GM18517 (cell line): ENCODE data around the gene LMAN1L.
"Not testable (repeated sequence)": the region's sequence is repeated elsewhere in the genome, so short reads cannot be mapped to it uniquely, and the experiment has no call there.

Experiments used
- ATAC-seq: cut with Tn5 transposase; IDR thresholded peaks from one replicate; pipeline ENCODE4 v1.9.1; 2021; ENCODE audit warnings: mild to moderate bottlenecking, moderate library complexity; ENCODE audit not compliant: unreplicated experiment

LMAN1L gene

DNA sequence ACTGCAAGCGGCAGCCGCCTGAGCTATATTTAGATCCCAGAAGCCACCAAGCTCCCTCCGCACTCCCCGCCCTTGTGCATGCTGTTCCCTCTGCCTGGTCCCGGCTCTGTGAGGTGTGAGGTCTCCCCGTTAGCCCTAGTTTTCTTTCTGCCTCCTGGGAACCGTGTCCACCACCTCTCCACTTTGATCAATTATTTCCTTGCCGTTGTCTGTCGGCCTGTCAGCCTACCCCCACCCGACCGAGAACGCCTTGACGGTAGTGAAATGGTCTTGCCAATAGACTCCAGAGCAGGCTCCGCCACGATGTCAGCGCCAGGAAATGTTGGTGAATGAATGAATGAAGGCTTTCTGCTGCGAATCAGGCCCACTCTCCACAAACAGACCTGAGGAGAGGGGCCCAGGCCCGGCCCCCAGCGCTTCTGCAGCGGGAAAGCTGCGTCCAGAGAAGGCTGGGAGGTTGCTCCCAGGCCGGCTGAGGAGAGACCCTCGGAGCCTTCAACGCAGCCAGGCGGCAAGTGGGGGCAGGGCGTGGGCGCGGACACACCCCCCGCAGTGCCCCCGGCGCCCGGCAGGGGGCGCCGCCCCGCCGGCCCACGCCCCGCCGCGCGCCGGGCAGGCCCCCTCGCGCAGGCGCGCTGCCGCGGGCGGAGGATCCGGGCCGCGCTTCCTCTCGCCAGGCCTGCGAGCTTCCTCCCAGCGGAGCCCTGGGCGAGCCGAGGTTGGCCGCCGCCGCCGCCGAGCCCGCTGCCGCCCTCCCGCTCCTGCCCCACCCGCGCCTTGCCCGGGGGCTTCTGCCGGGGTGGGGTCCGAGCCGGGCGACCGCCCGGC lies 31.0 kb upstream of the LMAN1L start, which contains the start of gene CSK:
Gene CSK, plus strand, starts transcription at position 650 of the 828 bp plus-strand sequence. CDS start 16,218 bp downstream, outside the sequence.
- no peak for ATAC-seq

DNA sequence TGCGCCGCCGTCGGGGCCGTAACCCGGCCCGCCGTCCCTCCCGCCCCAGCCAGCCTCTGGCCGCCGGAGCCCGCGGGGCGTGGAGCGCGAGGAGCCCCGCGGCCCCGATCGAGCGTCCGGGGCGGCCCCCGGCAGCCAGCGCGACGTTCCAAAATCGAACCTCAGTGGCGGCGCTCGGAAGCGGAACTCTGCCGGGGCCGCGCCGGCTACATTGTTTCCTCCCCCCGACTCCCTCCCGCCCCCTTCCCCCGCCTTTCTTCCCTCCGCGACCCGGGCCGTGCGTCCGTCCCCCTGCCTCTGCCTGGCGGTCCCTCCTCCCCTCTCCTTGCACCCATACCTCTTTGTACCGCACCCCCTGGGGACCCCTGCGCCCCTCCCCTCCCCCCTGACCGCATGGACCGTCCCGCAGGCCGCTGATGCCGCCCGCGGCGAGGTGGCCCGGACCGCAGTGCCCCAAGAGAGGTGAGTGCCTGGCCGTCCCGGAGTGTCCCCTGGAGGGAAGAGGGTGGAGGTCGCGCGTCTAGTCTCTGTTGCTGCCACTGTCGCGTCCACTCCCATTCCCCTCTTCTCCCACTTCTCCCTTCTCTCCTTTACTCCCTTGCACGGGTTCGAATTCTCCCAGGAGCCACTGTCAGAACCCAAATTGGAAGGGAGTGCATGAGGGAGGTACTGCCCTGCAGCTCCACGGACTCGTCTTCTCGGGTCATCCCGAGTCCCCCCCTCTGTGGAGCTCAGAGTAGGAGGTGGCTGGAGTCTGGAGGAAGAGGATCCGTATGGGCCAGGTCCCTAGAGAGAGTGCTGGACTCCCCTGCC lies 30.2 kb upstream of the LMAN1L start:
- ATAC-seq: no peak

DNA sequence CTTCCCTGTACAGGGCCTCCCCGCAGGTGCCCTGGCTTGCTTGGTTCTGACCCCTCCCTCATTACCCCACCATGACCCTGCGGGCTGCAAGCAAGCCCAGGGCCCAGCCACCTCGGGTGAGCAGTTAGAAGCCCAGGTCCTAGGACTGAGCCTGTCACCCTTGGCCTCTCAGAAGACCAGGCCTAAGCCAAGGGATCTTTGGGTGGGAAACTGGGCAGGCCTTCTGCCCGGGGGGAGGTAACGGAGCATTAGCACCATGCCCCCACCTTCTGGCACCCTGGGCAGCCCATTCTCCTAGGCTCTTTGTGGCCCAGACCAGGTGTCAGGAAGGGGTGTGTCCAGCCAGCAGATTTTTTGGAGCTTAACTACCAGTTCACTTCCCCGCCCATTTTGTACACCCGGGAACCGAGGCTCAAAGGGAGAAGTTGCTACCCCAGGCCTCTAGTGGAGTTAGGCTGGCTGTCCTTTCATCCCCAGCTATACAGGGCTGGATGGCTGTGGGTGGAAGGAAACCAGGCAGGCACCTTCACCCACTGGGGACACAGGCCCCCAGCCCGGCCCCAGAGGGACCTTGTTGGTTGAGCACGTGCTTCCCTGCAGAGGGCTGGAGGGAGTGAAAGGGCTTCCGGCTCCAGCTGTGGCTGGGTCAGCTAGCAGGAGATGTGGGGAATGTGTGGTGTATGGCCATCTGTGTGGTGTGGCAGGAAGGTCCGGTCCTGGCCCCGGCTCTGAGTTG lies 29.4 kb upstream of the LMAN1L start:
- no peak for ATAC-seq

DNA sequence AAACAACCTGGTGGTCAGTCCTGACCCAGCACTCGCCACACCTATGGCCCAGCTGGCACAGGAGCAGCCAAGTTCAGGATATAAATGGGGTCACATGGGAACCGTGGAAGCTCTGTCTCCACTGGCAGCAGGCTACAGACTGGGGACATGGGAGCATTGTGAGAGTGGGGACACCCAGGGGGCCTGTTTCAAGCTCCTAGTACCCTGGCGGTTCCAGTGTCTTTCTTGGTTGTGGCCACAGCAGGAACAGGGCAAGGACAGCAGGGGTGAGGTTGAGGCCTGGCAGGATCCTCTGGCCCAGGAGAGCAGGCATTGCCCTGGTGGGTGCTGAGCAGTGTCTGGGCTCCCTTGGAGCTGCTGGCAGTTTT lies 28.8 kb upstream of the LMAN1L start:
- no peak for ATAC-seq

DNA sequence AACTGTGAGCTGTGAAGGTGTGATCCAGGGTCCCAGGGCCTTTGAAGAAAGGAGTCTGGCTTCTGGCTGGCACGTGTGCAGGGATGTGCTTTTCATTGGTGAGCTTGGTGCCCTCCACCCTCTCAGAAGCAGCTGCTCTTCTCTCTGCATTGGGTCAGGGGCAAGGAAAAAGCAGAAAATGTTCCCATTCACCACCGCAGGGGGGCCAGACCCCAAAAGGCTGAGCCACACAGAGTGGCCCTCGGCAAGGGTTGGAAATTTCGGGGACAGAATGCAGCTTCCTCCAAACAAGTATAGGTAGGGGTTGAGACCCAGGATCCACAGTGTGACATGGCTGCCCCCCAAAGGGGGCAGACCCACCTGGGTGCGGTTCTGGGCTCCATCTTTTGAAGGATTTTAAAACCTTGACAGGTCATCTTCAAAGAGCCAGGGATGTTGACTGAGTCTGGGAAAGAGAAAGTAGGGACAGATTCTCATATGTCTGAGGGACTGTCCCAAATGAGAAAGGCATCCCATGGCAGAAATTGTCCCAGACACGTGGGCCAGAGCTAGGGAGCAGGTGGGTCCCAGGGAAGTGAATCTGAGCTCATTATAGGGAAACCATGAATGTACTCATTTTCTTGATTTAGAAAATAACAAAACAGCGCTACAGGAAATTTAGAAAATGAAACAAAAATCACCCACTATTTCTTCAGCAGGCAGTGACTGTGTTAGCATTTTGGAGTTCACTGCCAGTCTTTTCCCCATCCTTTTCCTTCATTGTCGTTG lies 28.0 kb upstream of the LMAN1L start:
- ATAC-seq: no peak

DNA sequence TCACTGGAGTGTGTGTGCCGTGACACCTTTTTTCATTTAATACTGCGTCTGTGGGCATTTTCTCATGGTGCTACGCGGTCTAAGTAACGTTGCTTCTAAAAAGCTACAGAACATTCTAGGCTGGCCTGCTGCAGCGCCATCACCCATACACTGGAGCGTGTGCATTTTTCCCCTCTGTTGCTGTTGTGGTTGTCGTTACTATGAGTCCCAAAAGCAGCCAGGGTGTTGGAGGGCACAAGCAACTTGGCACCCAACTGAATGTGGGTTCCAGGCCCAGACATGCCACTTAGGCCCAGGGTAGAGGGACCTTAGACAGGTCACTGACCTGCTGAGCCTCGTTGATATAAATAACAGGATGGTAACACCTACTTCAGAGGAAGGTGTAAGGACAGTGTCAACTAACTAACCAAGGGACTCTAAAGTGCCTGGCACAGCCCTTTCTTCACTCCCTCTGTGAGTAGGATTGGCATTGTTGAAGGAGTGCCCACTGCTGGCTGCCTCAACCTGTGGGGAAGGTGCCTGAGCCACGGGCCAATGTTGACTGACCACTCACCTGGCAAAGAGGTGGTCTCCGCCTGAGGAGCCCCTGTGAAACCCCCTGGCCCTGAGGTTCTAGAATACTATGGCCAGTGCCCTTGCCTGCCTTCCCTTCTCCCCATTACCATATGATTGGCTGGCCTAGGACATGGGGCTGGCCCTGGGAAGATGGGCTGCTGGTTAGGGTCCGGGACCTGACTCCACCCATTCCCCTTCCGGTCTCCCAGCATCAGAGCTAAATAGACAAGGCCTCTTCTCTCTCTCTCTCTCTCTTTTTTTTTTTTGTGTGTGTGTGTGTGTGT lies 27.2 kb upstream of the LMAN1L start:
- ATAC-seq: no peak

DNA sequence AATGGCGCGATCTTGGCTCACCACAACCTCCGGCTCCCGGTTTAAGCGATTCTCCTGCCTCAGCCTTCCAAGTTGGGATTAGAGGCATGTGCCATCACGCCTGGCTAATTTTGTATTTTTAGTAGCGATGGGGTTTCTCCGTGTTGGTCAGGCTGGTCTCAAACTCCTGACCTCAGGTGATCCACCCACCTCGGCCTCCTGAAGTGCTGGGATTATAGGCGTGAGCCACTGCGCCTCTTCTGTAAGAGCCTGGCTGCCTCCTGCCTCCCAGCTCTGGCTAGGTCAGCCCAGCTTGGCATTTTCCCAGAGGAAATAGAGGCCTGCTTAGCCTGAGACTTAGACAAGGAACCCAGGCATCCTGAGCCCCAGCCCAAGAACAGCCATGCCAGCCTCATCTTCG lies 26.6 kb upstream of the LMAN1L start:
- ATAC-seq: not testable (repeated sequence)

DNA sequence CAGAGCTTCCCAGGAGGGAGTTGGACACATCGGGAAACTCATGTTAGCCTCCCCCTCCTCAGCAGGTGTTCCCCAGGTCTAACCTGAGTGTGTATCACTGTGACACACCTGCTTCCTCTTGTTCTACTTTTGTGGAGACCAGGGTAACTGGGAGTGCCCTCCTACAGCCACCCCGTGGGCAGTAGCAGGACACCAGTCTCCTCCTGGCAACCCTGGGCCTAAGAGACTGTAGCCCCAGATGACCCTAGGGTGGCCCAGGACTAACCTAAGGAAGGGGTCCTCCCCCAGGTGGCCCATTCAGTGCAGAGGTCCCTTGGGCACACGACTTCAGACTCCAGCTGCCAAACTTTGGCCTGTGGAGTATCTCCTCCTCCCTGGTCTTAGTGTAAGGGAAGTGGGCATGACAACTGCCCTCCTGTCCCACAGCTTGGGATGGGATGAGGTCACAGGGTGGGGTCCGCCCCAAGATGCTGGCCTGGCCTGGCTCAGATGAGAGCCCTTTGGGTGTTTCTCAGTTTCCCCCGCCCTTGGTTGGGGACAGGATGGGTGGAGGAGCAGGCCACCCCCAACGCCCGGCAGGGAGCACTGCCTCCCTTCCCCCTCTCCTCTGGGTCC lies 26.0 kb upstream of the LMAN1L start:
- no peak for ATAC-seq

DNA sequence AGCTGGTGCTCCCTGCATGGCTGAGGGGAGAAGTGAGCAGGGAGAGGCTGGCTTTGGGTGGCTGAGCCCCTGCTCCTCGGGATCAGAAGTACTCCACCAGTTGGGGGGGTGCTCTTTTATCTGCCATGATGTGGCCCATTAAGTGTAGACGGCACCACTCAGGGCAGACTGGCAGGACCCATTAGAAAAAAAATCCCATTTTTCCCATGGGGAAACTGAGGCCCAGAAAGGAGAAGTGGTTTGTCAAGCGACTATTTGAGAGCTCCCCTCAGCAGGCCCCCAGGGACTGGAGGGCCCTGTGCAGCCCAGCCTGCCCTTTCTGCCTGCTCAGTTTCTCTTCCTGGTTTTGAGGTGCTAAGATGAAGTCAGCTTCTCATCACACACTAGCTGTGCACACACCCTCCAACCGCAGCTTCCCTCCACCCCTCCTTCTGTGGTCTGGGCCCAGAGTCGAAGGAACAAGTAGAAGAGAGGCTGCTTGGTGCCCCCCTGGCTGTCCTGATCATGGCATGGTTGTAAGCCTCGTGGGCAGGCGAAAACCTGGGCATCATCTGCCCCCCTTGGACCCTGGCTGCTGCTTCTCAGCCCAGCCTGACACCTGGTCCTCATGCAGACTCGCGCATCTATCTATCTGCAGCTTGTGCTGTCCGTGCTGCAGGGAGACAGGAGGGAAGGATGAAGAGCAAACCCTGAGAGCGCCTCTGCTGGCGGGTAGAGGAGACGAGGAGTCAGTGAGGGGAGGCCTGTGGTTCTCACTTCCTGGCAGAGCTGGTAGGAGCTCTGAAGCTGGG lies 25.2 kb upstream of the LMAN1L start:
- peak; percentile 43 for ATAC-seq

DNA sequence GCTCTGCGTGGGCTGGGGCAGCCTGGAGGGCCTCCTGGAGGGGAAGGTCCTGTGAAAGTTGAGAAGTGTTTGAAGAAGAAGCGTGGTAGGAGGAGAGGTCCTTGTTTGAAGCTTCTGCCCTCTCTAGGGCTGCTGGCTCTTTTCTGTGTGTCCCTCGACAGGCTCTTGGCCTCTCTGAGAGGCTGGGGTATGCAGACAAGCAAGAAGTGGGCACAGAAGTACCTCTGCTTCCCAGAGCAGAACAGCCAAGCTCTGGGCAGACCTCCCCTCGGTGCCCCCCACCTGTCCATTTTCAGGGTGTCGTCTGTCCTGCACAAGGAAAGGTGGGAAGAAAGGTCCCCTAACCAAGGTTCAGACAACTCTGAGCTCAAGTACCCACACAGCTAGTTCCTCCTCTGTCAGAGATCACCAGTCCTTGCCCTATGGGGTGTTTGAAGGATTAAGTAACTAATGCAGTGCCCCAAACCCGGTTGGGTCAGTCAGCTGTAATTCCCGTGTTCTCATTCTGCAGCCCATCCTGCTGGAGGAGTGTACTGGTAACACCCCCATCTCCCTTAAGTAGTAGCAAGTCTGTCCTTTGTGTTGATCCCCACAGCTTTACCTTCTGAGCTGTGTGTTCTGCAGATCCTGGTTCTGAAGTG lies 24.5 kb upstream of the LMAN1L start:
- ATAC-seq: no peak

DNA sequence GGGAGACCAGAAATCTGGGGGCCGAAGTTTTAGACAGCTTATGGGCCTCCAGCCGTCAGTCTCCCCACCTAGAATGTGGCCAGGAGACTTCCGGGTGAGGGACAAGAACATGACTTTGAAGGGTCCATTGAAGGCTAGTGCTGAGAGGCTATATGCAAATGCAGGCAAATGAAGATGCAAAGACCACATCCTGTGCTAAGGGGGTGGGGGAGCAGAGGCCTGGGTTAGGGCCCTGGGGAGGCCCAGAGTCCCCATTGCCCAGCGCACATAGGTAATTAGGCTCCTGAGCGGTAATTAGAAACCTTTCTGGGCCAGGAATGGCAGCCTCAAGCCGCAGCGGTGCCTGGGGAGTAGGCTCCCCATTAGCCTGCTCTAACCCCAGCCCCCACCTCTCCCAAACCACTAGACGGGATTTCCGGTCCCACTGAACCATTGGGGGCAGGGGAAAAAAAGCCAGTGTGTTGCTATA lies 23.9 kb upstream of the LMAN1L start:
- ATAC-seq: no peak

DNA sequence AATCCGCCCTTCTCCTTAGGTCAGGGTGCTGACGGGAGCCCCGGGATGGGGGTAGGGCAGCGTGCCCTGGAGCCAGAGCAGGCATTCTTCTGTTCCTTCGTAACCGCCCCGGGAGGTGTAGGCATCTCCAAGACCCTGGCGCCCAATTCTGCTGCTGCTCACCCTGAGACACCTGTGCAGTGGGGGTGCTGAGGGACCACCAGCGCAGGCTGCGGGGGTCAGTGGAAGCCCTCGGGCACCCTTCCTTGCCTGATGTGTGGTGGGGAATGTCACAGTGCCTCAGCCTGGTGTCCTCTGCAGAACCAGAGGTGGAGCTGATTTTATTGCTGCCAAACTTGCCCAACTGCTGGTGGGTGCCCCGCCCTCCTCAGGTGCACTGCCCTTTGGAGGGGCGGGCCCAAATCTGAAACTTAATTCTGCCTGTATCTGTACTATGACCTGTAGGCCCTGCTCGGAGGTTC lies 23.4 kb upstream of the LMAN1L start:
- no peak for ATAC-seq

DNA sequence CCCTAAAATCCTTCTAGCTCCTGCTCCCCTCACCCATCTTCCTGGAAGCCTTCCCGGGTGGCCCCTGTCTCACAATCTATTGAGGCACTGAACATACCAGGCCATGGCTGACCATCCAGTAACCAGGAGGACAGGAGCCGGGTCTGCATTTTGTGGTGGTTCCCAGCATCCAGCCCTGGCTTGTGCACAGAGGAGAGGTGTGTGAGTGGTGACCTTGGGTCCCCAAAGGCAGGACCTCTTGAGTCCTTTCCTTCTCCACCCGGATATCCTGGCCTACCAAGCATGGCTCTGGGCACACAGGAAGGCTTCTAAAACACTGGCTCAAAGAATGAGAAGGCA lies 22.9 kb upstream of the LMAN1L start:
- no peak for ATAC-seq

DNA sequence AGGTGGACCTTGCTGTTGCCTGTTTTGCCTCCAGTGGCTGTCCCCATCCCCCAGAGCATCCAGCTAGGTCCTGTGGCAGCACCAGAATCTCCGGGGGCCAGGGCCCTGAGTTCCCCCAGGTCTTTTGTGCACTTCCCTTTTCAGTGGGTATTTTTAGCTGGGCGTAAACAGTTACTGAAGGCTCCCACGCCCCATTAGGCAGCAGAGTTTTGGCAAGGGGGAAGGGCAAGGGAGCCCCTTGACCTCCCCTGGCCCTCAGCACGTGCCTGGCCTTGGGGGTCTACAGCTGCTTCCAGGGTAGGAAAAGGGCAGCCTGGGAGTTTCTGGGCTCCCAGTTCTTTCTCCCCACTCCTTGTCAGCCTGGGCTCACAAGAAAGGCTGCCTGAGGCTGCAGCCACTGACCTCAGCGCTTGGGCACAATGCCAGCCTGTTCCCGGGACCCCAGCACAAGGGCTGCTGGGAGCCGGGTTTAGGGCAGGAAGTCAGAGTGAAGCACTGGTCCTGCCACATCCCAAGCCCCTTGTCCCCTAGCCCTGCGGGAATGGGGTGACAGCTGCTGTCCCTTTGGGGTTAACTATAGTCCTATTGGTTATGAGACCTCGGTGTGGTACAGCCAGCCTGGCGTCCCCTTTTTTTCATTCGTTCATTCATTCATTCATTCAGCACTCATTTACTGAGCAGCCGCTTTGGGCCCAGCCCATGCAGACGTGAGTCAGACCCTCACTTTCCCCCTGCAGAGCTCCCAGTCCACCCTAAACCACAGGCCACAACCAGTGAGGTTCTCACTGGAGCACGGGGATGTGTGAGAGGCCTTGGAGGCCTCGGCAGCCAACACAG lies 22.3 kb upstream of the LMAN1L start:
- ATAC-seq: no peak

DNA sequence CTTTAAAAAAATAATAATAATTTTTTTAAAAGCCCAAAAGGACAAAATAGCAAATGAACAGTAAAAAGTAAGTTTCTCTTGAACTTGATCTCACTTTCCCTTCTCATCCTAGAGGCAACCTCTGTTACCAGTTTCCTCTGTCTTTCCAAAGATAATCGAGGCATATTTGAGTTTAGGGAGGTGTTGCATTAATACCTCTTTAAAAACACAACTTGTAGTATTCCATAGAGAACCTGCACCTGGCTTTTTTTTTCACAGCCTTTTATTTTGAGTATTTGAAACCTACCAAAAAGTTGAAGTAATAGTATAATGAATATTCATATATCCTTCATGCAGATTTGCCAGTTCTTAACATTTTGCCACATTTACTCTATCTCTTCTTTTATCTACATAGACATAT lies 21.6 kb upstream of the LMAN1L start:
- no peak for ATAC-seq

DNA sequence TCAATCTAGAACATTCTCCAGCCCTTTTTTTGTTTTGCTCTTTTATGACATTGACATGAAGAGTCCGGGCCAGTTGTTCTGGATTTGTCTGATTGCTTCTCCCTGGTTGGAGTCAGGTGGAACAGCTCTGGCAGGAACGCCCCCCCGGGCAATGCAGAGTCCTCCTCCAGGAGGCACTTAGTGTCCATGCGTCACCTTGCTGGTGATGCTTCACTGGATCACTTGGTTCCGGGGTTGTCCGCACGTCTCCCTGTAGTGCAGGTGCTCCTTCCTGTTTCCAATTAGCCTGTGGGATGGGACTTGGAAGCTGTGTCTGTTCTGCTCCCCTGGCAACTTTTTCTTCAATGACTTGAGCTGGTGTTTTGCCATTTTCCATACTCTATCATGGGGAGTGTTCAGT lies 21.0 kb upstream of the LMAN1L start:
- no peak for ATAC-seq
